Trophoblast cell (in vitro differentiated cells and primary cell): ENCODE measurements around the gene HOXA6.

Experiments
- DNase-seq, 2 donors: peaks; one replicate each; pipeline ENCODE4 v3.0.0-alpha.2; 2016
- H2AFZ ChIP-seq: 2 replicates; pipeline ENCODE4 v1.6.1; 2013; ENCODE audit warnings: low read length, moderate library complexity, mild to moderate bottlenecking; ENCODE audit not compliant: insufficient read depth, poor library complexity
- H2AK5ac ChIP-seq: 2 replicates; pipeline ENCODE4 v1.6.1; 2013; ENCODE audit warnings: mild to moderate bottlenecking, low read length
- H2BK120ac ChIP-seq: 2 replicates; pipeline ENCODE4 v1.6.1; 2013; ENCODE audit warnings: low read length, mild to moderate bottlenecking, moderate library complexity; ENCODE audit not compliant: insufficient read depth, poor library complexity
- H2BK12ac ChIP-seq: 2 replicates; pipeline ENCODE4 v1.6.1; 2013; ENCODE audit warnings: mild to moderate bottlenecking, low read length, moderate library complexity
- H2BK5ac ChIP-seq: 2 replicates; pipeline ENCODE4 v1.6.1; 2013; ENCODE audit warnings: low read length, low read depth, moderate library complexity, mild to moderate bottlenecking; ENCODE audit not compliant: poor library complexity
- H3K14ac ChIP-seq: 2 replicates; pipeline ENCODE4 v1.6.1; 2013; ENCODE audit warnings: mild to moderate bottlenecking, low read length
- H3K18ac ChIP-seq: 2 replicates; pipeline ENCODE4 v1.6.1; 2013; ENCODE audit warnings: mild to moderate bottlenecking, low read length
- H3K23ac ChIP-seq: 2 replicates; pipeline ENCODE4 v1.6.1; 2013; ENCODE audit warnings: low read length
- H3K27ac ChIP-seq: 2 replicates; pipeline ENCODE4 v1.5.1; 2013; ENCODE audit warnings: low read depth, mild to moderate bottlenecking, inconsistent platforms, low read length, moderate library complexity
- H3K27me3 ChIP-seq: 2 replicates; pipeline ENCODE4 v1.6.1; 2013; ENCODE audit warnings: inconsistent platforms, mild to moderate bottlenecking, low read length, moderate library complexity; ENCODE audit not compliant: insufficient read depth
- H3K36me3 ChIP-seq, 2 experiments: 1 replicate in 1 of 2; 2 replicates in 1 of 2; pipeline ENCODE4 v1.6.1; 2013; ENCODE audit warnings: low read length in 2 of 2, mild to moderate bottlenecking in 2 of 2, moderate library complexity in 1 of 2; ENCODE audit not compliant: insufficient read depth in 2 of 2, control insufficient read depth in 1 of 2
- H3K4ac ChIP-seq: 2 replicates; pipeline ENCODE4 v1.6.1; 2013; ENCODE audit warnings: low read depth, mild to moderate bottlenecking, low read length, moderate library complexity
- H3K4me1 ChIP-seq, 2 experiments: 1 replicate in 1 of 2; 2 replicates in 1 of 2; pipeline ENCODE4 v1.6.1; 2013; ENCODE audit warnings: low read length in 2 of 2, mild to moderate bottlenecking in 2 of 2, moderate library complexity in 1 of 2; ENCODE audit not compliant: insufficient read depth in 2 of 2, control insufficient read depth in 1 of 2
- H3K4me2 ChIP-seq: 2 replicates; pipeline ENCODE4 v1.6.1; 2013; ENCODE audit warnings: inconsistent platforms, mild to moderate bottlenecking, low read length, moderate library complexity
- H3K4me3 ChIP-seq: 2 replicates; pipeline ENCODE4 v1.5.1; 2013; ENCODE audit warnings: mild to moderate bottlenecking, low read depth, low read length, inconsistent platforms
- H3K79me1 ChIP-seq: one replicate; pipeline ENCODE4 v1.6.1; 2013; ENCODE audit warnings: low read length
- H3K79me2 ChIP-seq: 2 replicates; pipeline ENCODE4 v1.6.1; 2013; ENCODE audit warnings: low read length, mild to moderate bottlenecking; ENCODE audit not compliant: control insufficient read depth, insufficient read depth, poor library complexity
- H3K9ac ChIP-seq: 2 replicates; pipeline ENCODE4 v1.6.1; 2013; ENCODE audit warnings: mild to moderate bottlenecking, low read length
- H3K9me3 ChIP-seq: 2 replicates; pipeline ENCODE4 v1.6.1; 2013; ENCODE audit warnings: low read depth, mild to moderate bottlenecking, control low read depth, inconsistent platforms, low read length; ENCODE audit not compliant: insufficient read depth
- H4K12ac ChIP-seq: 2 replicates; pipeline ENCODE4 v1.6.1; 2013; ENCODE audit warnings: low read depth, mild to moderate bottlenecking, low read length, moderate library complexity
- H4K8ac ChIP-seq: 2 replicates; pipeline ENCODE4 v1.6.1; 2013; ENCODE audit warnings: low read depth, mild to moderate bottlenecking, low read length, moderate library complexity
- H4K91ac ChIP-seq: one replicate; pipeline ENCODE4 v1.6.1; 2013; ENCODE audit warnings: low read depth, mild to moderate bottlenecking, low read length, moderate library complexity
- WGBS: extraction: QIAGEN DNeasy Blood & Tissue Kit; methylation state at CpG from one replicate; pipeline ENCODE4 v1.1.7; 2013; ENCODE audit warnings: missing lambda C conversion rate; ENCODE audit not compliant: insufficient read length, insufficient coverage; ENCODE audit errors: extremely low coverage; 5-methylcytosine and 5-hydroxymethylcytosine counted together

Gene HOXA6

DNA sequence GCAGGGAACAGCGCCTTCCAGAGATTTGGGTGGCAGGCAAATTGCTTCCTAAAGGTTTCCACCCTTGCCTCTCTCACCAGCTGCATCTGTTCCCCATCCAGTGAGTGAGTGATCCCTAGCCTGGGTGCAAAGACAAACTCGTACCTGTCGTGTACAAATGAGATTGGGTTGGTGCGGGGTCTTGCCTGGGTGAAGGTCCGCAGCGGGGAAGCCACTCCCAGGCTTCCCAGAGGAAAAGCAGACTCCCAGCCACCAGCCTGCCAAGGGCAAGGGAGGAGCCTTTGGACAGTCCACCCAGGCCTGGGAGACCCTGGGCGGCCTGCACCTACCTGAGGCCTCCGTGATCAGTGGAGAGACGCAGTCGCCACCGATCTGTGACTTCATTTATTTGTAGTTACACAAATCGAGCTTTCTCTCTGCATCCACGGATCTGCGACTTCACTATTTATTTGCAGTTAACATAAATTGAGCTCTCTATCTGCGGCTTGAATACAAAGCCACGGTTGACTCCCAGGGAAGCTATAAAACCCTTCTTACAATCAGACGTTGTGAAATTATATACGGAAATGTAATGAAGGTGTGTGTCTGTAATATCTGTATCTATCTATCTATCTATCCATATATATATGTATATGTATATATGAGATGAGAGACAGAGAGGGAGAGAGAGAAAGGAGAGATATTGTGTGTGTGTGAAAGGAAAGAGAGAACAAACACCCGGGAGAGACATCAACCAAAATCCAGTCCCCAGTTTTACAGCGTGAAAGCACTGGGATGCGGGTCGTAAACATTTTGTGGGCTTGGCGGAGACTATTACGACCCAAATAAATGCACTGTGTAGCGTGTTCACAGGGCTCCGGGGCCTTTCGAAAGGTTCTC, 11.9 kb upstream of the HOXA6 start:
- H3K4me3 ChIP-seq, result no peak overlapping the region
- peaks cover 86% of the 10 kb centered on the region for H3K27me3 ChIP-seq
- no peak overlapping the region for H2BK12ac ChIP-seq
- peaks cover 4 to 10% of the 10 kb centered on the region in 2 experiments for H3K4me1 ChIP-seq
- H4K8ac ChIP-seq, result no peak overlapping the region
- H3K4me2 ChIP-seq, result no peak overlapping the region
- H3K79me1 ChIP-seq, result no peaks in the 10 kb centered on the region
- H3K27ac ChIP-seq, result no peak overlapping the region
- H3K18ac ChIP-seq, result no peak overlapping the region
- no peak overlapping the region for H2BK5ac ChIP-seq
- no peak overlapping the region for H3K14ac ChIP-seq
- H4K91ac ChIP-seq, result no peak overlapping the region
- DNase-seq, result no peak
- no peak overlapping the region for H2AFZ ChIP-seq
- no CpG with 5 or more reads among the region's 27 CpGs for WGBS
- H2BK120ac ChIP-seq, result no peak overlapping the region
- H3K23ac ChIP-seq, result no peak overlapping the region
- H3K36me3 ChIP-seq, result no peaks in the 10 kb centered on the region
- H4K12ac ChIP-seq, result no peak overlapping the region
- H2AK5ac ChIP-seq, result no peak overlapping the region
- no peak overlapping the region for H3K9ac ChIP-seq
- H3K79me2 ChIP-seq, result peaks cover 1% of the 10 kb centered on the region
- H3K9me3 ChIP-seq, result peaks cover 49% of the 10 kb centered on the region
- no peak overlapping the region for H3K4ac ChIP-seq

DNA sequence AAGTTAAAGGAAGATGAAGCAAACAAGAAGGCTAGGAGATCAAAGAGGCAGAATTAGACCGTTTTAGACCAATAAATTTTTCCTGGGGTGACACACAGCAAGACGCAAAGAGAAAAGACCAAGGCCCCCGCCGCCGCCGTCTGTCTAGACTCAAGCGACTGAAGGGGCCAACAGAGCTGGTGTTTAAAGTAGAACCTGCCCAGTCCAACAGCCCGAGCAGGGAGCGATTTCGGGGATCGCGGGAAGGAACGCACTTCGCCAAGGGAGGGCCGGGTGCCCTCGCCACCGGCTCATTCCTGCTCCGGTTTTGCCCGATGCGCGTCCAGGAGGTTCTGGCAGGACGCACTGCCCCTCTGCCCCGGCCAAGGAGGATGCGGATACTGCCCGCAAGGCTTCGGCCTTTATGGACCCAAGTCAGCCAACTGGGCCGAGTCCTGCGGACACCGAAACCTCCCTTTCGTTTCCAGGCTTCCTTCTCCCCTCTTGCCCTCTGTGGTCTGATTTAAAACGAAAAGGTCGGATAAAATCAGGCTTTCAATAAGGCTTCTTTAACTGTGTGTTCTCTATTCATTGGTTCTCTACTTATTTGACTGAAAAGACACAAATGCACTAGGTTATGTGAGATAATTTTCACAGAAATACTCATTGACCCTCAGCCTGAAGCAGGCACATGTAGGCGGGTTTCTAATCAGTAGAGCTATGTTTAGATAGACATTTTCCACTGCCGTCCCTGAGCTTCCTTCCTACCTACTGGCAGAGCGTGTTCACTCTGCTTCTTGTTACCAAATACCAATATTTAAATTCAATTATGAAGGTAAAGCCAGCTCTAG, 11.1 kb upstream of the HOXA6 start:
- Histone ChIP-seq H3K9ac (no peak overlapping the region), H3K27me3 (peaks cover 85% of the 10 kb centered on the region), H3K23ac (no peak overlapping the region), H2BK12ac (no peak overlapping the region), H3K79me2 (peaks cover 1% of the 10 kb centered on the region), H2AK5ac (no peak overlapping the region), H4K8ac (no peak overlapping the region), H4K12ac (no peak overlapping the region), H3K14ac (no peak overlapping the region), H3K9me3 (peaks cover 48% of the 10 kb centered on the region), H3K27ac (no peak overlapping the region), H3K4ac (no peak overlapping the region), H3K18ac (no peak overlapping the region), H3K79me1 (no peaks in the 10 kb centered on the region), H2BK5ac (no peak overlapping the region), H3K4me1 (peaks cover 4 to 9% of the 10 kb centered on the region in 2 experiments), H2BK120ac (no peak overlapping the region), H4K91ac (no peak overlapping the region), H3K36me3 (no peaks in the 10 kb centered on the region), H2AFZ (no peak overlapping the region), H3K4me2 (no peak overlapping the region), H3K4me3 (no peak overlapping the region)
- no CpG with 5 or more reads among the region's 35 CpGs for WGBS
- no peak for DNase-seq

DNA sequence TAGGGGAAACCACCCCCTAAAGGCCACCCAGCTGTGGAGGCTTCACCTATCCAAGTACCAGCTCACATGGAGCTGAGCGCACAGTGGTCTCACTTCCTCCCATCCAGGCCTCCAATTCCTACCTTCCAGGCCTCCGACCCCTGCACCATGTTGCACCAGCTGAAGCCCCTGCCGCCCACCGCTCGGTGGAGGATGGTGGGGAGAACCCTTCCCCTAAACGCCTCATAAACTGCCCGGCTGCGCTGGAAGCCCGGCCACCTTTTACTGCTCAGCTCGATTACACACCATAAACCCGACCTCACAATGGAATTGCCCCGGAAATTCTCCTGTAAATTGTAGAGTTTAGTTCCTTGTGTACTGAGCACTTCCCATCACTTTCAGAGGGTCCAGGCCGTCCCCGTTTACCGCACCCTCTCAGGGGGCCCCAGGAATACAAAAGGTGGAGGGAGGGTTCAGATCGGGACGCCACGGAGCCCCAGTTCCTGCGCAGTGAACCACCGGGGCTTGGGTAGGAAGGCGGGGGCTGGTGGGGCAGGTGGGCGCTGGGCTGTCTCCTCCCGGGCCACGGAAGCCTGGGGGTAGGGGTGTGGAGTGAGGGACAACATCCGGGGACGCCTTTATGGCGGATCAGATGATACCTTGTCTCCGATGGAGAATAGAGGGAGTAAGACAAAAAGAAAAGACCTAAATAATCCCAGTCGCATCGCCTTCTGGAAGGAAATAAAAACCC, 10.3 kb upstream of the HOXA6 start:
- no CpG with 5 or more reads among the region's 30 CpGs for WGBS
- Histone ChIP-seq H3K79me2 (peaks cover 1% of the 10 kb centered on the region), H3K79me1 (no peaks in the 10 kb centered on the region), H3K4me3 (no peak overlapping the region), H3K9ac (no peak overlapping the region), H3K27ac (no peak overlapping the region), H2AK5ac (no peak overlapping the region), H2AFZ (no peak overlapping the region), H4K12ac (no peak overlapping the region), H2BK12ac (no peak overlapping the region), H3K4ac (no peak overlapping the region), H2BK5ac (no peak overlapping the region), H4K91ac (no peak overlapping the region), H3K36me3 (no peaks in the 10 kb centered on the region), H3K27me3 (peaks cover 88% of the 10 kb centered on the region), H2BK120ac (no peak overlapping the region), H3K23ac (no peak overlapping the region), H3K4me1 (peaks cover 4 to 9% of the 10 kb centered on the region in 2 experiments), H3K4me2 (no peak overlapping the region), H3K14ac (no peak overlapping the region), H4K8ac (no peak overlapping the region), H3K9me3 (peaks cover 50% of the 10 kb centered on the region), H3K18ac (no peak overlapping the region)
- DNase-seq, result no peak

DNA sequence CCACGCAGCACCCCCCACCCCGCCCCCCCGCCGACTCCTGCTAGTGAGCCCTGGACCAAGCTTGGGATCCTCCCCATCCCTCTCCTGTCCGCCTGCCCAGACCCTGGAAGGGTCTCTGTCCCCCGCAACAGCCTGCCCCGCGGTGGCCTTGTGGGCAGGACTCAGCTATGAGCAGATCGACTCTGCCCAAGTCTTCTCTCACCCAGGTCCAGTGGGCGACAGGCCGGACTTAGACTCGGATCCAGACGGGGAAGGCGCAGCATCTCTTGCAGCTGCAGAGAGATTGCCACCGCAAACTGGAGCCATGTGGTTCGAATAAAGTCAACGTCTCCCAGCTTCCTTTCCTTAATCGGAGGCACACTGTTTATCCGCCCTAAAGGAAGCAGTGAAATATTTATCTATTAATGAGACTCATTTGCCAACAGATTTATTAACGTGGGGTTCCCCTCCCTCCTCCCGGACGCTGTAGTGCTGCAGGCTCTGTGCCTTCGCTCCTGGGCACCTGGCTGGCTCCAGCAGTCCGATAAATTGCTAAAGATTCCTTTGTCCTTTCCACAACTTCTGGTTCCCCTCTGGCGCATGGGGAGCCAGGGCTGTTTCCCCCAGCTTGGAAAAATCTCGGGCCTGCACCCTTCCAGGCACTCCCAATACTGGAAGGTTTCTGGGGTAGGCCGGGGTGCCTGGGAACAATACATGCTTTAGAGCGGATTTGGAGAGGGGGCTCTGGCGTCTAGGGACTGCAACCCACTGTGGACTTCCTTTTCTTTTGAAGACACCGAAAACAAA, 9.5 kb upstream of the HOXA6 start:
- DNase-seq, result no peak
- Histone ChIP-seq H3K14ac (no peak overlapping the region), H3K4me1 (peaks cover 4 to 9% of the 10 kb centered on the region in 2 experiments), H2BK120ac (no peak overlapping the region), H3K9ac (no peak overlapping the region), H4K12ac (no peak overlapping the region), H3K79me2 (peaks cover 1% of the 10 kb centered on the region), H3K79me1 (no peaks in the 10 kb centered on the region), H3K36me3 (no peaks in the 10 kb centered on the region), H3K9me3 (peaks cover 53% of the 10 kb centered on the region), H2BK5ac (no peak overlapping the region), H3K23ac (no peak overlapping the region), H3K4ac (no peak overlapping the region), H3K27ac (no peak overlapping the region), H3K4me3 (no peak overlapping the region), H4K91ac (no peak overlapping the region), H2AFZ (no peak overlapping the region), H3K18ac (no peak overlapping the region), H3K4me2 (no peak overlapping the region), H2AK5ac (no peak overlapping the region), H3K27me3 (peaks cover 94% of the 10 kb centered on the region), H2BK12ac (no peak overlapping the region), H4K8ac (no peak overlapping the region)
- no CpG with 5 or more reads among the region's 30 CpGs for WGBS
